AG09309 (cell line): ENCODE results near the gene CUTC.
"Not testable (repeated sequence)": the region's sequence is repeated elsewhere in the genome, so short reads cannot be mapped to it uniquely, and the experiment has no call there.

Experiments
- DNase-seq: peaks from one replicate; pipeline ENCODE4 v3.0.0-alpha.2; 2010; ENCODE audit warnings: low read depth
- H3K4me3 ChIP-seq: 2 replicates; pipeline ENCODE4 v1.5.1; 2011; ENCODE audit warnings: mild to moderate bottlenecking, low read depth, low read length, moderate library complexity; ENCODE audit not compliant: control insufficient read depth
- TF ChIP-seq, protein P1 (sequence below): IDR thresholded peaks from 2 replicates; pipeline ENCODE4 v1.5.1; 2011; ENCODE audit warnings: mild to moderate bottlenecking, low read depth, low read length, inconsistent platforms; ENCODE audit not compliant: insufficient read depth, control insufficient read depth; ENCODE audit errors: missing control alignments

CUTC gene

DNA sequence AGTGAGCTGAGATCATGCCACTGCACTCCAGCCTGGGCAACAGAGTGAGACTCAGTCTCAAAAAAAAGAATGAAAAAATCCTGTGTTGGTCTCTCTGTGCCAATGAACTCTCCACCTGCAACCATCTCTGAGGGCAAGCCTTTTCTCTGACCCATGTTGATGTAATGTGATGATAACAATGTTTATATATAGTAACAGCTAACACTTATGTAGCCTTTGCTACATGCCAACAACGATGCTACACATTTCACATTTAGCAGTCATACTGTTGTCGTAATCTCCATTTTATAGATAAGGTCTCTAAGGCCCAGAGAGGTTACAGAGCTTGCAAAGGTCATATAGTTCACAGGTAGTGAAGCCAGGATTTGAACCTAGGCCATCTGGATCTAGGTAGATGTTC lies 11.6 kb upstream of the CUTC start:
- H3K4me3 ChIP-seq = no peak overlapping the region
- TF ChIP-seq, protein P1, sequence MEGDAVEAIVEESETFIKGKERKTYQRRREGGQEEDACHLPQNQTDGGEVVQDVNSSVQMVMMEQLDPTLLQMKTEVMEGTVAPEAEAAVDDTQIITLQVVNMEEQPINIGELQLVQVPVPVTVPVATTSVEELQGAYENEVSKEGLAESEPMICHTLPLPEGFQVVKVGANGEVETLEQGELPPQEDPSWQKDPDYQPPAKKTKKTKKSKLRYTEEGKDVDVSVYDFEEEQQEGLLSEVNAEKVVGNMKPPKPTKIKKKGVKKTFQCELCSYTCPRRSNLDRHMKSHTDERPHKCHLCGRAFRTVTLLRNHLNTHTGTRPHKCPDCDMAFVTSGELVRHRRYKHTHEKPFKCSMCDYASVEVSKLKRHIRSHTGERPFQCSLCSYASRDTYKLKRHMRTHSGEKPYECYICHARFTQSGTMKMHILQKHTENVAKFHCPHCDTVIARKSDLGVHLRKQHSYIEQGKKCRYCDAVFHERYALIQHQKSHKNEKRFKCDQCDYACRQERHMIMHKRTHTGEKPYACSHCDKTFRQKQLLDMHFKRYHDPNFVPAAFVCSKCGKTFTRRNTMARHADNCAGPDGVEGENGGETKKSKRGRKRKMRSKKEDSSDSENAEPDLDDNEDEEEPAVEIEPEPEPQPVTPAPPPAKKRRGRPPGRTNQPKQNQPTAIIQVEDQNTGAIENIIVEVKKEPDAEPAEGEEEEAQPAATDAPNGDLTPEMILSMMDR = no peak
- DNase-seq = no peak

DNA sequence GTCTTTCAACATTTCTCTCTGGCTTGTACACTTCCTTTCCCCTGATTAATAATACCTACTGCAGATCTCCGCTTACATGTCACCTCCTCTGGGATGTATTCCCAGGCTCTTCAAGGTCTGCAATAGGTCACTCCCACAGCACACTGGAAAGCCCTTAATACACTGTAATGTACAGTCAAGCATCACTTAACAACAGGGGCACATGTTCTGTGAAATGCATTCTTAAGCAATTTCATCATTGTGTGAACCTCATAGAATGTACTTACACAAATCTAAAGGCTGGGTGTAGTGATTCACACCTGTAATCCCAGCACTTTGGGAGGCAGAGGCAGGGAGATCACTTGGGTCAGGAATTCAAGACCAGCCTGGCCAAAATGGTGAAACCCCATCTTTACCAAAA lies 2.0 kb upstream of the CUTC start:
- no peak overlapping the region for H3K4me3 ChIP-seq
- DNase-seq = no peak
- TF ChIP-seq, protein P1 = no peak

DNA sequence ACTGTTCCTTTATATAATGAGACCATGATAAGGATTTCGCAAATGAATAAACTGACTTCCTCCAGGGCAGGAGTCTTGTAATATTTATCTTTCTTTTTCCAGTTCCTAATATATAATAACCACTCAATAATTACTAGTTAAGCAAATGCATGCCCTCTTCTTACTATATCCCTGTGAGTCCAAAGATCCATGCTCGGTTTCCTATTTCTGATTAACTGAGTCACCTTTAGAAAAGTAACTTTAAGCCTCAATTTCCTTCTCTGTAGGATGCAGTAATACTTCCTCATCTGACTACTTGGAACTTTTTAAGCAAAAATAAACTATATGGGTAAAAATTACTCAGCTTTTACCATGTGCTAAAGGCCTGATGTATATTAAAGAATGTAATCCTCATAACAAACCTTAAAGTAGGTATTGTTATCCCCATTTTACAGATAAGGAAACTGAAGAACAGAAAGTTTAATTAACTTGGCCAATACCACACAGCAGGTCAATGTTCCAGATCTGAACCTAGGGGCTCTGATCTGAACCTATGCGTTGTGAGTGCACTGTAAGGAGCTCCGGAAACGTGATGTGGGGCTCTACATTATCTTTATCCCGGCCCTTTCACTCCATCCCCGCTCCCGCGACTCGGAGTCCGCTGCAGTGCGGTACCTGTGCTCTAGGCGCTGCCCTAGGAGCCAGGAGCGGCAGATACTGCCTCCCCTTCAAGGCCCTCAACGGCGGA lies 565 bp upstream of the CUTC start:
- TF ChIP-seq, protein P1 = peak; percentile 4
- DNase-seq = no peak
- peak overlapping the region; percentile 51 for H3K4me3 ChIP-seq

DNA sequence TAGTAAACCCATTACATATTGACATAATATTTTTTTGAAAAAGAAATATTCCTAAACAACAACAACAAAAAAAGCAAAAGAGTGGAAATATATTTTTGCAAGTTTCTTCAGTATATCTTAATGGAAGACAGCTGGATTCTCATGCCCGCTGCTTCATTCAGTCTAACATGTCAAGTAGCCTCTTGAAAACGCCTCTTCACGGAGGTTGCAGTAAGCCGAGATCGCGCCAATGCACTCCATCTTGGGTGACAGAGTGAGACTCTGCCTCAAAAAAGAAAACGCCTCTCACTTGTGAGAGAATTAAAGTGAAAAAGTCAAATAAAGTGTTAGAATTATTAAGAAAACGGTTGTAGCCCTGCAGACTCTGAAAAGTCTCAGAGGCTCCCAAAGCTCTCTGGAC lies 1.3 kb downstream of the CUTC start:
- peak overlapping the region; percentile 5 for H3K4me3 ChIP-seq
- no peak for DNase-seq
- TF ChIP-seq, protein P1 = no peak

DNA sequence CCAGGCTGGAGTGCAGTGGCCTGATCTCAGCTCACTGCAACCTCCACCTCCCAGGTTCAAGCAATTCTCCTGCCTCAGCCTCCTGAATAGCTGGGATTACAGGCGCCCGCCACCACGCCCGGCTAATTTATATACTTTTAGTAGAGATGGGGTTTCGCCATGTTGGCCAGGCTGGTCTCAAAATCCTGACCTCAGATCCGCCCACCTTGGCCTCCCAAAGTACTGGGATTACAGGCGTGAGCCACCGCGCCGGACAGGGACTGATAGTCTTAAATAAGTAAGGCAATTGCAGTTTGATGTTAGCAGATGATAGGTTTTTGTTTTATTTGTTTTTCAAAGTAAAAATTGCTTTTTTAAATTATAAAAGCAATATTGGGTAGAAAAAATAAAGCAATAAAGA lies 2.1 kb downstream of the CUTC start:
- DNase-seq, H3K4me3 ChIP-seq: not testable (repeated sequence)

DNA sequence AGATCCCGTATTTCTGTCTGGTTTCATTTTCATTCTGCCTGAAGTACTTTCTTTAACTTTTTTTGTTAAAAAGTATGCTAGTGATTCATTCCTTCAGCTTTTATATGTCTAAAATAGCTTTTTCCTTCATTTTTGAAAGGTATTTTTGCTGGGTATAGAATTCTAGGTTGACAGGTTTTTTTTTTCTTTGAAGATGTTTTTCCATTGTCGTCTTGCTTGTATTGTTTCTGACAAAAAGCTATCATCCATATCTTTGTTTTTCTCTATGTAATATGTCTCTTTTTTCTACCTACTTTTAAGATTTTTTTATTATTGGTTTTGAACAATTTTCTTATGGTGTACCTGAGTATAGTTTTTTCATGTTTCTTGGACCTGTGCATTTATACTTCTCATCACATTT lies 8.2 kb downstream of the CUTC start:
- H3K4me3 ChIP-seq = no peak overlapping the region
- TF ChIP-seq, protein P1 = no peak
- no peak for DNase-seq

DNA sequence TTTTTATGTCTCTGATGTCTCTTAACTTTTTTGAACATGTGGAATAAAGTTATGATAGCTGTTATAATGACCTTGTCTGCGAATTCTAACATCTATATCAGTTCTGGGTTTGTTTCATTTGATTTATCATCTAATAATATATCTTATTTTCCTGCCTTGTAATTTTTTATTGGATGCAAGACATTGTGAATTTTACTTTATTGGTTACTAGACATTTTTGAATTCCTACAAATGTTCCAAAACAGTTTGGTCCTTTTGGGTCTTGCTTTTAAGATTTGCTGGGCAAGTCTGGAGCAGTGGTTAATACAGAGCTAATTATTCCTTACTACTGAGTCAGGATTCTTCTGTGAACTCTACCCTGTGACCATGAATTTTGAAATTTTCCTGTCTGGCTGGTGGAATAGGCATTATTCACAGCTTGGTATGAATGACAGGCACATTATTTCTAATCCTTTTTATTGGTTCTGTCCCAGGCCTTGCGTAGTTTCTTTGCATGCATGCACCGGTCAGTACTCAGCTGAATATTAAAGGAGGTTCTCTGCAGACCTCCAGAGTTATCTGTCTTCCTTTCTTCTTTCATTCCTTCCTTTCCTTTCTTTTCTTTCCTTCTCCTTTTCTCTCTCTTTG lies 9.0 kb downstream of the CUTC start:
- TF ChIP-seq, protein P1 = no peak
- DNase-seq = no peak
- H3K4me3 ChIP-seq = no peak overlapping the region
